SJSA1 (cell line): ENCODE measurements around the gene NUPR1. TPM values are rescaled to one million over a fixed set of nuclear protein-coding genes. Genes with fewer than 3 reads are reported as not detected.
"Not testable (repeated sequence)": the region's sequence is repeated elsewhere in the genome, so short reads cannot be mapped to it uniquely, and the experiment has no call there.

Experiments used
- DNase-seq, 2 experiments: peaks; one replicate each; pipeline ENCODE4 v3.0.0-alpha.2; 2015 to 2020; ENCODE audit warnings: low spot score in 2 of 2, low read depth in 1 of 2
- H3K27ac ChIP-seq: fragments of 250-450 bp; sonication (Bioruptor Pico); 2 replicates; pipeline ENCODE4 v1.5.1; 2020; ENCODE audit warnings: mild to moderate bottlenecking, moderate library complexity
- H3K27me3 ChIP-seq: fragments of 250-450 bp; sonication (Bioruptor Pico); replicated peaks from 2 replicates; pipeline ENCODE4 v1.5.1; 2020; ENCODE audit warnings: mild to moderate bottlenecking, moderate library complexity
- H3K36me3 ChIP-seq: fragments of 250-450 bp; sonication (Bioruptor Pico); 2 replicates; pipeline ENCODE4 v1.5.1; 2020; ENCODE audit warnings: mild to moderate bottlenecking
- H3K4me1 ChIP-seq: fragments of 250-450 bp; sonication (Bioruptor Pico); replicated peaks from 2 replicates; pipeline ENCODE4 v1.6.1; 2021; ENCODE audit warnings: mild to moderate bottlenecking
- H3K4me3 ChIP-seq: fragments of 250-450 bp; sonication (Bioruptor Pico); 2 replicates; pipeline ENCODE4 v1.5.1; 2020; ENCODE audit warnings: mild to moderate bottlenecking
- H3K9me3 ChIP-seq: fragments of 250-450 bp; sonication (Bioruptor Pico); replicated peaks from 2 replicates; pipeline ENCODE4 v1.5.1; 2020; ENCODE audit warnings: mild to moderate bottlenecking
- total RNA-seq: library from RNA; depleted of rRNA; stranded (reverse); fragments of >200 nt; shearing (Covaris generic); gene quantifications from 2 replicates; pipeline ENCODE4 v1.2.3, GENCODE V29; 2014; rRNA removed

Gene NUPR1
- total RNA-seq, 1 experiment from 2014 or later = 0.92 TPM

DNA sequence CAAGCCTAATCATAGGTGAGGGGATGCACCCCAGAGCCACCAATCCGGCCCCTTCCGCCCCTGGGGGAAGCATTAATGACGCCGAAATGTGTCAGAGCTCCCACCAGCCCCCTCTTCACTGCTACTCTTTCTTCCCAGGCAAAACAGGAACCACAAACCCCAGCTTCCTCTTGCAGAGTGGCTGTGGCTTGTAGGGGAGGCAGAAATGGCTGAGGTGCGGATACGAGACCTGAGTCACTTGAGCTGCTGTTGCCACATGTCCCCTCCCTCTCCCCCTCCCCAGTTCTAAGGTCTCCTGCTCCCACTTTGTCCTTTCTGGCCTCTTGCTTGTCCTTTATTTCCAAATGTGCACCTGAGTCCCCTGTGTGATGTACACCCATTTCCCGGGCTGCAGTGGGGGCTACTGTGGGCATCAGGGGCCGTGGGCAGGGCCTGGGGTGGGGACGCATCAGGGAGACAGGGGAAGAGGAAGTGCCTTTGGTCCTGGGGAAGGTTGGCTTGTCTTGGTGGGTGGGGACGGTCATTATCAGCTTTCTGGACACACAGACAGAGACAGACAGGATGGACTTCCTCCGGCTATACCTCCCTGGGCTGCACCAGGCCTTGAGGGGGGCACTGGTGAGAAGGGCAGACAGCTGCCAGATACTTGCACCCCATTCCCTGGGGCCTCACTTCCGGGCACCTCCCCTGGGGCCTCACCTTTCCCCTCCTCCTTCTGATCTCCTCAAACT is 44.5 kb downstream of the NUPR1 start, which contains the start of gene APOBR:
Gene APOBR (plus strand): TSS at position 523 of the 731 bp plus-strand sequence. CDS start 39 bp downstream, at position 562.
- H3K4me1 ChIP-seq = peaks cover 6% of the 10 kb centered on the region; the same call in 1 of the 2 replicates
- H3K4me3 ChIP-seq = no peak within 1 kb of the TSS
- H3K27ac ChIP-seq = no peak within 1 kb of the TSS
- H3K27me3 ChIP-seq = no peaks in the 10 kb centered on the region
- DNase-seq = no peak
- no peaks in the 10 kb centered on the region for H3K9me3 ChIP-seq
- no peaks in the 10 kb centered on the region for H3K36me3 ChIP-seq

DNA sequence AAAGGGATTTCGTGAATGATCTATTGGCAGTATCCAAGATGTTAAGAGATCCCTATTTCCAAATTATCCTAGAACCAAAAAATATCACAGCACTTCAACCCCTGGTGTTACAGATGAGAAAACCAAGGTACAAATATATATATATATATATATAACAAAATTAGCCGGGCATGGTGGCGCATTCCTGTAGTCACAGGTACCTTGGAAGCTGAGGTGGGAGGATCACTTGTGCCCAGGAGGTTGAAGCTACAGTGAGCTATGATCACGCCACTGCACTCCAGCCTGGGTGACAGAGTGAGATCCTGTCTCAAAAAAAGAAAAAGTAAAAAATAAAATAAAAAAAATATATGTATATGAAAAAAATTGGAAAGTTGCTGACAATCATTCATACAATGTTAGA is 46.3 kb downstream of the NUPR1 start:
- peaks cover 14% of the 10 kb centered on the region; the same call in 1 of the 2 replicates for H3K4me1 ChIP-seq
- peak overlapping the region; percentile 92 for H3K27ac ChIP-seq
- H3K9me3 ChIP-seq = no peaks in the 10 kb centered on the region; the same call in 1 of the 2 replicates
- no peaks in the 10 kb centered on the region for H3K27me3 ChIP-seq
- no peak for DNase-seq
- peak overlapping the region; percentile 67 for H3K4me3 ChIP-seq
- H3K36me3 ChIP-seq = peaks cover 3% of the 10 kb centered on the region

DNA sequence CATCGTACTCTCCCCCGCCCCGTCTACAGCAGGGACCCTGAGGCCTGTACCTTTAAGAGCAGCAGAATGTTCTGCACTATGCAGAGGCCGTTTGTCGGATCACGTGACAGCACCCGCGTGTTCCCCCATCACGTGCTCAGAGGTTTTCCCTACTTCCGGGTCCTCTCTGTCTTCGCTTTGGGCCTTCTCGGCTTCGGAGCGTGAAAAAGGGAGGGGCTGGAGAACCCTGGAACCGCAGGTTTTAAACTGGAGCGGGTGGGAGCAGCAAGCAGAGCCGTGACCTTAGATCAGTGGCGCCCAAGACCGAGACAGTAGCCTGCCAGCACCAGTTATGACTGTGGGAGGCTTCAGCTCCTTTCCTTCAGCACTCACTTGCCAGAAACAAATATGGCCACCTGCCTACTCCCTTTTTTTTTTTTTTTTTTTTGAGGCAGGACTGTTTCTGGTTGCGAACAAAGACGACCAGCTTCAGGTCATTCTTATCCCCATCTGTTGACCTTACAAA is 46.8 kb downstream of the NUPR1 start, which contains the start of gene CLN3:
Gene CLN3 (minus strand): TSS at position 105 of the 505 bp plus-strand sequence. CDS start 315 bp downstream, outside the sequence.
- DNase-seq = peak; percentile 91 to 98
- Histone ChIP-seq H3K27ac (peak within 1 kb of the TSS; percentile 92), H3K9me3 (no peaks in the 10 kb centered on the region; the same call in 1 of the 2 replicates), H3K4me1 (peaks cover 14% of the 10 kb centered on the region; the same call in 1 of the 2 replicates), H3K27me3 (no peaks in the 10 kb centered on the region), H3K36me3 (peaks cover 3% of the 10 kb centered on the region), H3K4me3 (peak within 1 kb of the TSS; percentile 67)

DNA sequence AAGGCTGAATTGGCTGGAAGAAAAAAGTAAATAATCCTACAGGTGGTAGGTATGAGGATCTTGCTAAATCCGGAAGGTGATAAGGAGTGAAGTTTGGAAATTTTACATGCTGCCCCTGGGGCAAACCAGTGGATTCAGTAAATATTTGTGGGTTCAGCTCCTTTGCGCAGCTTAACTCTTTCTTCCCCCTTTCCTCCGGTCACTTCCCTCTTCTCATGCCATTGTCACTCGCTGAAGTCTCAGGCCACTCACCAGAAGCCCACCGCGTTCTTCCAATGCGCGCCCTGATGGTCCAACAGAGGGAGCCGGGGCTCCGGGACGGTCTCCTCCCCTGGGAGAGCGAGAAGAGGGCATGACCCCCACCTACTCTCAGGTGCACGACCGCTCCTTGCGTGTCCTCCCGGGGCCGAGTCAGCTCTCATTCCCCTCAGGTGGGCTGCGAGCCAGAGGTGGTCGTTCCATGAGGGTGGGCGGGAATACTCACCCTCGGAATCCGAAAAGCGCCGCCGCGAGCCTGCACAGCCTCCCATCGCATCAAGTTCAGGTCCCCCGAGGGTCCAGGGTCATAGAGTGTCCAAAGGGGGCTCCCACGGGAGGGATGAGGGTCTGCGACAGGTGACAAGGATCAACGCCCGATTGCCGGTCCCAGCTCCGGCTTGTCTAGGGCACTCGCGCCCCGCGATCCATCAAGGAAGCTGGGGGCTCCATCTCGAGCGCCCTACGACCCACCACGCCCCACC is 47.4 kb downstream of the NUPR1 start:
- peak in 1 of 2 experiments; percentile 18 for DNase-seq

DNA sequence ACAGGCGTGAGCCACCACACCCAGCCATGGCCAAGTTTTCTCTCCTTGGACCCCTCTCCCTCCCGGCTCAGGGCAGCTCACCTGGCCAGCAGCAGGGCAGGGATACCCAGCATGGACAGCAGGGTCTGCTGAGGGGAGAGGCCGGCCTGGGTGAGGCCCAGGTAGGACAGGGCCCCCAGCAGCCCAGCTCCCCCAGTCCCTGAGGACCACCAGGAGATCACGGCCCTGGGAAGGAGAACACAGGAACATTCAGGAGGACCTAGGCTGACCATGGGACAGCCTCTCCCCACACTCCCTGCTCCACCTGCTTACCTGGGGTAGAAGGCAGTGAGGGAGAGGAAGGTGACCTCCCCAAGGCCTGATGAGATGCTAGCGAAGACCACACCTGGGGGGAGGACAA is 52.5 kb downstream of the NUPR1 start:
- Histone ChIP-seq H3K4me3 (no peak overlapping the region), H3K9me3 (no peaks in the 10 kb centered on the region; the same call in 1 of the 2 replicates), H3K4me1 (peaks cover 10% of the 10 kb centered on the region; the same call in 1 of the 2 replicates), H3K36me3 (peaks cover 3% of the 10 kb centered on the region), H3K27me3 (no peaks in the 10 kb centered on the region), H3K27ac (no peak overlapping the region)
- no peak for DNase-seq

More for the DNA sequence above, 47.4 kb downstream of the NUPR1 start:
- Histone ChIP-seq H3K4me3 (peak overlapping the region; percentile 67), H3K9me3 (no peaks in the 10 kb centered on the region; the same call in 1 of the 2 replicates), H3K4me1 (peaks cover 14% of the 10 kb centered on the region; the same call in 1 of the 2 replicates), H3K36me3 (peaks cover 3% of the 10 kb centered on the region), H3K27ac (no peak overlapping the region), H3K27me3 (no peaks in the 10 kb centered on the region)

DNA sequence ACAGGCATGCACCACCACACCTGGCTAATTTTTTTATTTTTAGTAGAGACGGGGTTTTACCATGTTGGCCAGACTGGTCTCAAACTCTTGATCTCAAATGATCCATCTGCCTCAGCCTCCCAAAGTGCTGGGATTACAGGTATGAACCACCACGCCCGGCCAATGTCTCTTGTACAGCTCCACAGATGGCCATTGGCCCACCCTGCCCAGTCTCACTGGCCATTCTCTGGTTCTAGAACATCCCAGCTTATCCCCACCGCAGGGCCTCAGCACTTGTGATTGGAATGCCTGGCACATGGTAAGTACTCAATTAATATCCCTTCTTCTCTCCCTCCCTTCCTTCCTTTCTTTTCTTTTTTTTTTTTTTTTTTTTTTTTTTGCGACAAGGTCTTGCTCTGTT is 55.4 kb downstream of the NUPR1 start:
- H3K27me3 ChIP-seq, H3K4me1 ChIP-seq, H3K27ac ChIP-seq, H3K9me3 ChIP-seq, DNase-seq, H3K36me3 ChIP-seq, H3K4me3 ChIP-seq: not testable (repeated sequence)

Other genes with a start within 250 kb of the NUPR1 start
- not detected in 2 replicates for gene SBK1, start 246.4 kb downstream of the NUPR1 start, total RNA-seq
- 1.2 TPM in 1 of 2 replicates, not detected in the other for gene NPIPB6, start 175.5 kb downstream of the NUPR1 start, total RNA-seq
- 43.3 and 49.8 TPM in 2 replicates for gene EIF3CL, start 135.1 kb downstream of the NUPR1 start, total RNA-seq
- gene NPIPB7, start 66.6 kb downstream of the NUPR1 start, total RNA-seq = not detected in 2 replicates
- 4.7 and 6.9 TPM in 2 replicates for gene CLN3, start 46.9 kb downstream of the NUPR1 start, total RNA-seq
- not detected in 2 replicates for gene APOBR, start 44.3 kb downstream of the NUPR1 start, total RNA-seq
- not detected in 2 replicates for gene IL27, start 32.1 kb downstream of the NUPR1 start, total RNA-seq
- gene SGF29, start 14.9 kb upstream of the NUPR1 start, total RNA-seq = 20.2 and 20.6 TPM in 2 replicates
- not detected in 2 replicates for gene SULT1A2, start 58.1 kb upstream of the NUPR1 start, total RNA-seq
- gene SULT1A1, start 71.1 kb upstream of the NUPR1 start, total RNA-seq = 0.79 TPM in 1 of 2 replicates, not detected in the other
- gene NPIPB8, start 99.1 kb upstream of the NUPR1 start, total RNA-seq = not detected in 2 replicates
- 53.2 and 76.5 TPM in 2 replicates for gene EIF3C, start 172.5 kb upstream of the NUPR1 start, total RNA-seq
- 0.61 and 1.4 TPM in 2 replicates for gene NPIPB9, start 212.8 kb upstream of the NUPR1 start, total RNA-seq